HepG2 (cell line): ENCODE results near the gene SLC43A3. TPM values are rescaled to one million over a fixed set of nuclear protein-coding genes. Genes with fewer than 3 reads are reported as not detected.
A peak's percentile ranks its signal among the peaks of the same experiment; 100 is the strongest.

Source experiments
- AHDC1 ChIP-seq: sonication (generic); formaldehyde crosslinking; IDR thresholded peaks from 2 replicates; pipeline ENCODE4 v1.5.1; 2020; ENCODE audit warnings: mild to moderate bottlenecking, missing genetic modification reagents, borderline replicate concordance
- CERS6 ChIP-seq: sonication (generic); formaldehyde crosslinking; IDR thresholded peaks from 2 replicates; pipeline ENCODE4 v1.5.0; 2020; ENCODE audit warnings: missing genetic modification reagents
- KIAA2018 ChIP-seq: sonication (generic); formaldehyde crosslinking; IDR thresholded peaks from 2 replicates; pipeline ENCODE4 v1.5.0; 2020; ENCODE audit warnings: mild to moderate bottlenecking, missing genetic modification reagents, borderline replicate concordance
- NFYB ChIP-seq: sonication (generic); formaldehyde crosslinking; IDR thresholded peaks from 2 replicates; pipeline ENCODE4 v1.4.0; 2020; ENCODE audit warnings: missing genetic modification reagents
- PHF5A ChIP-seq: IDR thresholded peaks from one replicate; pipeline ENCODE4 v1.6.1; 2018; ENCODE audit warnings: low read depth, missing genetic modification reagents; ENCODE audit not compliant: unreplicated experiment
- SP1 ChIP-seq, 2 experiments: fragments of 450-650 bp in 1 of 2; sonication (generic) in 1 of 2; formaldehyde crosslinking in 1 of 2; IDR thresholded peaks; 2 replicates each; pipeline versions ENCODE4 v1.4.0 to v1.6.1; 2016 to 2020; ENCODE audit warnings: missing genetic modification reagents in 1 of 2
- TRAFD1 ChIP-seq: sonication (generic); formaldehyde crosslinking; IDR thresholded peaks from 2 replicates; pipeline ENCODE4 v1.5.1; 2020; ENCODE audit warnings: missing genetic modification reagents, mild to moderate bottlenecking, borderline replicate concordance
- ZFYVE20 ChIP-seq: sonication (generic); formaldehyde crosslinking; IDR thresholded peaks from 2 replicates; pipeline ENCODE4 v1.8.0; 2023; ENCODE audit warnings: low read depth, mild to moderate bottlenecking, moderate library complexity, missing genetic modification reagents, borderline replicate concordance
- ZNF121 ChIP-seq: sonication (generic); formaldehyde crosslinking; IDR thresholded peaks from 2 replicates; pipeline ENCODE4 v1.5.0; 2020; ENCODE audit warnings: mild to moderate bottlenecking, missing genetic modification reagents
- ZNF354B ChIP-seq: sonication (generic); formaldehyde crosslinking; IDR thresholded peaks from 2 replicates; pipeline ENCODE4 v1.8.0; 2022; ENCODE audit warnings: mild to moderate bottlenecking, missing genetic modification reagents
- ZNF678 ChIP-seq: sonication (generic); formaldehyde crosslinking; IDR thresholded peaks from 2 replicates; pipeline ENCODE4 v1.4.0; 2020; ENCODE audit warnings: mild to moderate bottlenecking, missing genetic modification reagents
- ZNF7 ChIP-seq: IDR thresholded peaks from 2 replicates; pipeline ENCODE4 v1.6.1; 2016; ENCODE audit warnings: missing biosample characterization, missing genetic modification reagents
- polyA plus RNA-seq, 8 experiments: library from polyadenylated mRNA; depleted of rRNA in 3 of 8; stranded (reverse) in 7 of 8; unstranded in 1 of 8; fragments of >200 nt; fragmentation: Illumina TruSeq in 4 of 8; extraction: Trizol in 4 of 8; gene quantifications; 2 replicates each; pipeline versions ENCODE4 v1.2.1 to v1.2.3, GENCODE V29; 2011 to 2016; ENCODE audit warnings: low read depth in 4 of 8, missing spikeins in 1 of 8, mixed read lengths in 1 of 8; ENCODE audit not compliant: insufficient read depth in 1 of 8
- total RNA-seq, 5 experiments: library from RNA; depleted of rRNA; stranded (reverse); fragments of >200 nt; fragmentation: Illumina TruSeq; extraction: Trizol; gene quantifications; 2 replicates each; pipeline ENCODE4 v1.2.3, GENCODE V29; 2016; ENCODE audit warnings: low read depth in 1 of 5

Gene SLC43A3
- total and polyA plus RNA-seq, 2 of the 13 experiments (the other 11 are each of a cell fraction or from before 2014, with no cell fraction given) = 2.6 TPM; not detected in 1

GRCh38 chr11:57399972-57400578 lies 26.8 kb downstream of the SLC43A3 start (continued):
- TF ChIP-seq ZNF354B (CRISPR knock-in tag) (no peak), CERS6 (no peak), AHDC1 (CRISPR knock-in tag) (peak; percentile 84; the same call in 1 of the 2 replicates), NFYB (CRISPR knock-in tag) (no peak), ZNF7 (CRISPR knock-in tag) (no peak), TRAFD1 (CRISPR knock-in tag) (no peak), KIAA2018 (CRISPR knock-in tag) (no peak), ZFYVE20 (CRISPR knock-in tag) (no peak), ZNF678 (no peak), SP1 (IDR thresholded peaks at IDR 0.05) (no peak), SP1 (CRISPR knock-in tag; IDR thresholded peaks at IDR 0.05) (no peak), PHF5A (CRISPR knock-in tag) (peak; percentile 19), ZNF121 (CRISPR knock-in tag) (no peak)
